Transverse colon (tissue), 4 donors: Measurements from ENCODE around the gene UBE2O.

Source experiments
- POLR2A ChIP-seq: fragments of 450-650 bp; IDR thresholded peaks from one replicate; pipeline ENCODE4 v1.6.1; 2016; ENCODE audit warnings: antibody characterized with exemption, mild to moderate bottlenecking, moderate library complexity
- POLR2AphosphoS5 ChIP-seq, 3 donors: sonication (generic); formaldehyde crosslinking; IDR thresholded peaks; one replicate each; pipeline ENCODE4 v1.6.1; 2016; ENCODE audit warnings: antibody characterized with exemption in 3 of 3
- TF ChIP-seq, protein P1 (sequence below), 5 experiments: fragments of 200-600 bp in 3 of 5; fragments of 450-650 bp in 2 of 5; sonication (generic) in 3 of 5; IDR thresholded peaks; 1 replicate in 2 of 5; 2 replicates in 3 of 5; pipeline ENCODE4 v1.5.1; 2016 to 2017; ENCODE audit warnings: antibody characterized with exemption in 5 of 5, inconsistent platforms in 3 of 5, mild to moderate bottlenecking in 2 of 5, moderate library complexity in 1 of 5

- TF ChIP-seq, protein P1, sequence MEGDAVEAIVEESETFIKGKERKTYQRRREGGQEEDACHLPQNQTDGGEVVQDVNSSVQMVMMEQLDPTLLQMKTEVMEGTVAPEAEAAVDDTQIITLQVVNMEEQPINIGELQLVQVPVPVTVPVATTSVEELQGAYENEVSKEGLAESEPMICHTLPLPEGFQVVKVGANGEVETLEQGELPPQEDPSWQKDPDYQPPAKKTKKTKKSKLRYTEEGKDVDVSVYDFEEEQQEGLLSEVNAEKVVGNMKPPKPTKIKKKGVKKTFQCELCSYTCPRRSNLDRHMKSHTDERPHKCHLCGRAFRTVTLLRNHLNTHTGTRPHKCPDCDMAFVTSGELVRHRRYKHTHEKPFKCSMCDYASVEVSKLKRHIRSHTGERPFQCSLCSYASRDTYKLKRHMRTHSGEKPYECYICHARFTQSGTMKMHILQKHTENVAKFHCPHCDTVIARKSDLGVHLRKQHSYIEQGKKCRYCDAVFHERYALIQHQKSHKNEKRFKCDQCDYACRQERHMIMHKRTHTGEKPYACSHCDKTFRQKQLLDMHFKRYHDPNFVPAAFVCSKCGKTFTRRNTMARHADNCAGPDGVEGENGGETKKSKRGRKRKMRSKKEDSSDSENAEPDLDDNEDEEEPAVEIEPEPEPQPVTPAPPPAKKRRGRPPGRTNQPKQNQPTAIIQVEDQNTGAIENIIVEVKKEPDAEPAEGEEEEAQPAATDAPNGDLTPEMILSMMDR (IDR thresholded peaks at IDR 0.05): no peak
- TF ChIP-seq POLR2A (no peak), POLR2AphosphoS5 (IDR thresholded peaks at IDR 0.05) (no peak)
Observed at GRCh38 chr17:76398523-76399174, 54.3 kb downstream of the UBE2O start.
